GM12864 (cell line): ENCODE measurements around the gene BASP1.
"Not testable (repeated sequence)": the region's sequence is repeated elsewhere in the genome, so short reads cannot be mapped to it uniquely, and the experiment has no call there.

Experiments used
- DNase-seq: peaks from one replicate; pipeline ENCODE4 v3.0.0-alpha.2; 2011; ENCODE audit warnings: low read depth
- H3K4me3 ChIP-seq: 2 replicates; pipeline ENCODE4 v1.5.1; 2011; ENCODE audit warnings: mild to moderate bottlenecking, low read depth, low read length, control low read depth
- CTCF ChIP-seq: IDR thresholded peaks from 2 replicates; pipeline ENCODE4 v1.5.1; 2011; ENCODE audit warnings: low read depth, mild to moderate bottlenecking, moderate library complexity, low read length, control low read depth, inconsistent platforms; ENCODE audit errors: missing control alignments

Gene BASP1

GRCh38 chr5:17312358-17312757 is 94.9 kb downstream of the BASP1 start:
- no peak for TF ChIP-seq CTCF
- DNase-seq, result no peak
- H3K4me3 ChIP-seq, result no peak overlapping the region

- H3K4me3 ChIP-seq, result no peak overlapping the region
- no peak for TF ChIP-seq CTCF
- DNase-seq, result no peak
These were observed 97.6 kb downstream of the BASP1 start for GRCh38 chr5:17314907-17315471.

- no peak for DNase-seq
- H3K4me3 ChIP-seq, result no peak overlapping the region
- no peak for TF ChIP-seq CTCF
These were observed 98.3 kb downstream of the BASP1 start for GRCh38 chr5:17315710-17316221.

- peak; percentile 79 for DNase-seq
- H3K4me3 ChIP-seq, result no peak overlapping the region
These were observed 99.6 kb downstream of the BASP1 start for GRCh38 chr5:17316970-17317459.

GRCh38 chr5:17317473-17317872 is 100.0 kb downstream of the BASP1 start:
- peak overlapping the region; percentile 23; the same call in 1 of the 2 replicates for H3K4me3 ChIP-seq
- no peak for TF ChIP-seq CTCF
- peak; percentile 54 for DNase-seq

More at GRCh38 chr5:17316970-17317459, 99.6 kb downstream of the BASP1 start:
- no peak for TF ChIP-seq CTCF

- not testable (repeated sequence) for H3K4me3 ChIP-seq, DNase-seq
These were observed 101.7 kb downstream of the BASP1 start for GRCh38 chr5:17319095-17319494.

- H3K4me3 ChIP-seq, result no peak overlapping the region
- no peak for DNase-seq
- no peak for TF ChIP-seq CTCF
These were observed 108.6 kb downstream of the BASP1 start for GRCh38 chr5:17325770-17326599.
